K562 (cell line): ENCODE measurements around the gene CLDN7. TPM values are rescaled to one million over a fixed set of nuclear protein-coding genes. Genes with fewer than 3 reads are reported as not detected.
A peak's percentile ranks its signal among the peaks of the same experiment; 100 is the strongest.

ENCODE experiments used
- CBFA2T2 ChIP-seq: fragments of 450-650 bp; conservative IDR thresholded peaks from 2 replicates; pipeline ENCODE4 v1.6.1; 2017; ENCODE audit warnings: mild to moderate bottlenecking
- CREBBP ChIP-seq: IDR thresholded peaks from one replicate; pipeline ENCODE4 v1.6.1; 2012; ENCODE audit warnings: low read depth, mild to moderate bottlenecking, control low read depth, inconsistent platforms, low read length
- CXXC5 ChIP-seq: fragments of 250-450 bp; sonication (Bioruptor Pico); IDR thresholded peaks from 2 replicates; pipeline ENCODE4 v1.8.0; 2022; ENCODE audit warnings: inconsistent platforms, mild to moderate bottlenecking, moderate library complexity
- GABPA ChIP-seq: fragments of 200-800 bp; sonication (Bioruptor generic); conservative IDR thresholded peaks from 2 replicates; pipeline ENCODE4 v1.6.1; 2016; ENCODE audit warnings: low read depth, missing genetic modification characterization, missing compliant biosample characterization
- GTF2E2 ChIP-seq: fragments of 200-800 bp; sonication (Bioruptor generic); IDR thresholded peaks from 2 replicates; pipeline ENCODE4 v1.6.1; 2016; ENCODE audit warnings: missing genetic modification characterization, missing compliant biosample characterization
- JUND ChIP-seq, 2 experiments: IDR thresholded peaks; 2 replicates in 1 of 2; 3 replicates in 1 of 2; pipeline ENCODE4 v1.6.1; 2011; ENCODE audit warnings: borderline replicate concordance in 2 of 2, low read depth in 2 of 2, low read length in 2 of 2, improper control_type of control experiment in 1 of 2, missing biosample characterization in 1 of 2, missing genetic modification characterization in 1 of 2, missing genetic modification reagents in 1 of 2
- MXI1 ChIP-seq: IDR thresholded peaks from 2 replicates; pipeline ENCODE4 v1.6.1; 2011; ENCODE audit warnings: low read depth, mild to moderate bottlenecking, improper control_type of control experiment, low read length
- PML ChIP-seq: IDR thresholded peaks from 2 replicates; pipeline ENCODE4 v1.6.1; 2012; ENCODE audit warnings: low read length, inconsistent platforms
- RBM34 ChIP-seq: fragments of 200-400 bp; formaldehyde crosslinking; IDR thresholded peaks from 2 replicates; pipeline ENCODE4 v1.6.1; 2018; ENCODE audit warnings: low read length, borderline replicate concordance; ENCODE audit not compliant: insufficient read depth
- RFX1 ChIP-seq: fragments of 450-650 bp; IDR thresholded peaks from 2 replicates; pipeline ENCODE4 v1.6.1; 2016; ENCODE audit warnings: mild to moderate bottlenecking, moderate library complexity
- TAL1 ChIP-seq: fragments of 450-650 bp; IDR thresholded peaks from 2 replicates; pipeline ENCODE4 v1.6.1; 2016; ENCODE audit warnings: mild to moderate bottlenecking
- TFAM ChIP-seq: fragments of 250-450 bp; sonication (Bioruptor Pico); conservative IDR thresholded peaks from 2 replicates; pipeline ENCODE4 v1.5.0; 2021; ENCODE audit warnings: mild to moderate bottlenecking, moderate library complexity
- ZFP1 ChIP-seq: fragments of 450-650 bp; formaldehyde crosslinking; IDR thresholded peaks from 2 replicates; pipeline ENCODE4 v1.4.0; 2020; ENCODE audit warnings: mild to moderate bottlenecking, mixed read lengths
- ZNF165 ChIP-seq: fragments of 250-450 bp; sonication (Bioruptor Pico); IDR thresholded peaks from 2 replicates; pipeline ENCODE4 v1.4.0; 2020; ENCODE audit warnings: borderline replicate concordance
- ZNF347 ChIP-seq: fragments of 450-650 bp; formaldehyde crosslinking; IDR thresholded peaks from 2 replicates; pipeline ENCODE4 v1.4.0; 2020; ENCODE audit warnings: low read depth, mild to moderate bottlenecking, moderate library complexity
- ZNF717 ChIP-seq: fragments of 250-450 bp; sonication (Bioruptor Pico); IDR thresholded peaks from 2 replicates; pipeline ENCODE4 v1.5.0; 2021
- ZNF766 ChIP-seq: fragments of 200-800 bp; sonication (Bioruptor generic); conservative IDR thresholded peaks from 2 replicates; pipeline ENCODE4 v1.6.1; 2016; ENCODE audit warnings: missing genetic modification characterization, missing compliant biosample characterization
- ZNF778 ChIP-seq: fragments of 450-650 bp; formaldehyde crosslinking; IDR thresholded peaks from 2 replicates; pipeline ENCODE4 v1.4.0; 2020; ENCODE audit warnings: mild to moderate bottlenecking, moderate library complexity
- polyA plus RNA-seq, 8 experiments: library from polyadenylated mRNA; depleted of rRNA in 4 of 8; stranded (reverse) in 5 of 8; unstranded in 3 of 8; fragments of >200 nt; fragmentation: Nextera tagmentation in 2 of 8; fragmentation: Illumina TruSeq in 1 of 8; extraction: Ambion mirVana in 2 of 8; extraction: Trizol in 1 of 8; gene quantifications; 2 replicates each; pipeline versions ENCODE4 v1.2.1 to v1.2.3, GENCODE V29; 2011 to 2014; ENCODE audit warnings: inconsistent platforms in 1 of 8, missing spikeins in 1 of 8
- total RNA-seq, 7 experiments: library from RNA; depleted of rRNA in 6 of 7; stranded (reverse); fragments of >200 nt in 6 of 7; fragmentation: Illumina TruSeq in 2 of 7; extraction: Trizol in 2 of 7; gene quantifications; 2 replicates each; pipeline versions ENCODE4 v1.2.1 to v1.2.3, GENCODE V29; 2011 to 2021; ENCODE audit warnings: low replicate concordance in 1 of 7
- TF ChIP-seq, protein P1 (sequence below): fragments of 250-450 bp; sonication (Bioruptor Pico); IDR thresholded peaks from 2 replicates; pipeline ENCODE4 v1.4.0; 2020; ENCODE audit warnings: borderline replicate concordance
- TF ChIP-seq, protein P2 (sequence below): sonication (generic); formaldehyde crosslinking; IDR thresholded peaks from 2 replicates; pipeline ENCODE4 v1.8.1; 2022; ENCODE audit warnings: missing genetic modification reagents
- TF ChIP-seq, protein P3 (sequence below): sonication (generic); IDR thresholded peaks from 2 replicates; pipeline ENCODE4 v1.6.1; 2016
- TF ChIP-seq, protein P4 (sequence below): fragments of 250-450 bp; sonication (Bioruptor Pico); IDR thresholded peaks from 2 replicates; pipeline ENCODE4 v1.4.0; 2020; ENCODE audit warnings: mild to moderate bottlenecking, moderate library complexity, borderline replicate concordance

CLDN7 gene
- total and polyA plus RNA-seq, 9 of the 15 experiments (the other 6 are each of a cell fraction or from before 2014, with no cell fraction given): 2.2 to 14.5 (median 7.6) TPM

DNA sequence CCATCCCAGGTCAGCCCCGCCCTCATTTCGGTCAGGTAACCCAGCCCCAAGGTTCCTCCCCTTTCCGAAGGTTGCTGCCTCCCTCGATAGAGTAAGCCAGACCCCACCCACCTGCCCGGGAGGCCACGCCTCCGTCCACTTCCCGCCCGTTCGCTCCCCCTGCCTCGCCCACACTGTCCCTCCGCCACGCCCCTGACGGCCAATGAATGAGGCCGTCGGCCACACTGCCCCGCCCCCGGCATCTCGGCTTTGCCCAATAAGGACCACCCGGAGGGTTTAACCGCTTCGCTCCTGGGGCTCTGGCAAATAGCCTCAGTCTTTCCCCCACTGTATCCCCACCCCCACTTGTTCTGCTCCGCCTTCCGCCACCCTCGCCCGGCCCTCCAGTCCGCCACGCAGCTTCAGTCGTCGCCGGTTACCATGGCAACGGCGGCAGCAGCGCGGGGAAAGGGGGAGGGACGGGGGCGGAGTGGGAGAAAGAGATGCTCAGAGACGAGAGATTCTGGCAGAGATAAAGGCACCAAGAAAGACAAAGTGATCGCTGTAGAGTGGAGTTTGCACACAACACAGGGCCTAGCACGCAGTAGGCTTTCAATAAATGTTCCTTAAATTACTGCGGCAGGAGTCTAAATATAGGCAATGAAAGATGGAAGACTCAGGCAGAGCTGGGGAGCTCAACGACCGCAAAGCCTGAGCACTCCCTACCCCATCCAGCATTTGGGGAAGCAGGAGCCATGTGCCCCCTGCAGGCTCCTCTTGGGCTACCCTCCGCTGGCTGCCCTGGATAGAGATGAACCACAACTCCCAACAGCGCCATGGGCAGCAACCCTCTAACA is 47.8 kb downstream of the CLDN7 start (continued):
- TF ChIP-seq, protein P1, sequence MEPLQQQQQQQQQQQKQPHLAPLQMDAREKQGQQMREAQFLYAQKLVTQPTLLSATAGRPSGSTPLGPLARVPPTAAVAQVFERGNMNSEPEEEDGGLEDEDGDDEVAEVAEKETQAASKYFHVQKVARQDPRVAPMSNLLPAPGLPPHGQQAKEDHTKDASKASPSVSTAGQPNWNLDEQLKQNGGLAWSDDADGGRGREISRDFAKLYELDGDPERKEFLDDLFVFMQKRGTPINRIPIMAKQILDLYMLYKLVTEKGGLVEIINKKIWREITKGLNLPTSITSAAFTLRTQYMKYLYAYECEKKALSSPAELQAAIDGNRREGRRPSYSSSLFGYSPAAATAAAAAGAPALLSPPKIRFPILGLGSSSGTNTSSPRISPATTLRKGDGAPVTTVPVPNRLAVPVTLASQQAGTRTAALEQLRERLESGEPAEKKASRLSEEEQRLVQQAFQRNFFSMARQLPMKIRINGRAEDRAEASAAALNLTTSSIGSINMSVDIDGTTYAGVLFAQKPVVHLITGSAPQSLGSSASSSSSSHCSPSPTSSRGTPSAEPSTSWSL: no peak
- TF ChIP-seq RBM34 (no peak), TFAM (CRISPR knock-in tag) (no peak), MXI1 (no peak), TAL1 (no peak), ZNF766 (peak; percentile 65; the same call in 1 of the 2 replicates), PML (no peak), JUND (IDR thresholded peaks at IDR 0.05; ENCODE audit: borderline replicate concordance, low read depth, low read length) (no peak), JUND (tag; IDR thresholded peaks at IDR 0.05; ENCODE audit: borderline replicate concordance, low read depth, low read length) (no peak), ZNF717 (CRISPR knock-in tag) (no peak), CBFA2T2 (no peak), ZNF347 (CRISPR knock-in tag) (no peak), GTF2E2 (tag) (no peak), GABPA (tag) (no peak; the same call in 1 of the 2 replicates), ZNF165 (CRISPR knock-in tag) (no peak), ZNF778 (no peak), CREBBP (no peak), ZFP1 (CRISPR knock-in tag) (no peak), CXXC5 (CRISPR knock-in tag) (peak; percentile 33; the same call in 1 of the 2 replicates), RFX1 (peak; percentile 100)
- TF ChIP-seq, protein P2, sequence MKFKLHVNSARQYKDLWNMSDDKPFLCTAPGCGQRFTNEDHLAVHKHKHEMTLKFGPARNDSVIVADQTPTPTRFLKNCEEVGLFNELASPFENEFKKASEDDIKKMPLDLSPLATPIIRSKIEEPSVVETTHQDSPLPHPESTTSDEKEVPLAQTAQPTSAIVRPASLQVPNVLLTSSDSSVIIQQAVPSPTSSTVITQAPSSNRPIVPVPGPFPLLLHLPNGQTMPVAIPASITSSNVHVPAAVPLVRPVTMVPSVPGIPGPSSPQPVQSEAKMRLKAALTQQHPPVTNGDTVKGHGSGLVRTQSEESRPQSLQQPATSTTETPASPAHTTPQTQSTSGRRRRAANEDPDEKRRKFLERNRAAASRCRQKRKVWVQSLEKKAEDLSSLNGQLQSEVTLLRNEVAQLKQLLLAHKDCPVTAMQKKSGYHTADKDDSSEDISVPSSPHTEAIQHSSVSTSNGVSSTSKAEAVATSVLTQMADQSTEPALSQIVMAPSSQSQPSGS (CRISPR knock-in tag): no peak
- TF ChIP-seq, protein P3, sequence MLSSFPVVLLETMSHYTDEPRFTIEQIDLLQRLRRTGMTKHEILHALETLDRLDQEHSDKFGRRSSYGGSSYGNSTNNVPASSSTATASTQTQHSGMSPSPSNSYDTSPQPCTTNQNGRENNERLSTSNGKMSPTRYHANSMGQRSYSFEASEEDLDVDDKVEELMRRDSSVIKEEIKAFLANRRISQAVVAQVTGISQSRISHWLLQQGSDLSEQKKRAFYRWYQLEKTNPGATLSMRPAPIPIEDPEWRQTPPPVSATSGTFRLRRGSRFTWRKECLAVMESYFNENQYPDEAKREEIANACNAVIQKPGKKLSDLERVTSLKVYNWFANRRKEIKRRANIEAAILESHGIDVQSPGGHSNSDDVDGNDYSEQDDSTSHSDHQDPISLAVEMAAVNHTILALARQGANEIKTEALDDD: no peak
- TF ChIP-seq, protein P4, sequence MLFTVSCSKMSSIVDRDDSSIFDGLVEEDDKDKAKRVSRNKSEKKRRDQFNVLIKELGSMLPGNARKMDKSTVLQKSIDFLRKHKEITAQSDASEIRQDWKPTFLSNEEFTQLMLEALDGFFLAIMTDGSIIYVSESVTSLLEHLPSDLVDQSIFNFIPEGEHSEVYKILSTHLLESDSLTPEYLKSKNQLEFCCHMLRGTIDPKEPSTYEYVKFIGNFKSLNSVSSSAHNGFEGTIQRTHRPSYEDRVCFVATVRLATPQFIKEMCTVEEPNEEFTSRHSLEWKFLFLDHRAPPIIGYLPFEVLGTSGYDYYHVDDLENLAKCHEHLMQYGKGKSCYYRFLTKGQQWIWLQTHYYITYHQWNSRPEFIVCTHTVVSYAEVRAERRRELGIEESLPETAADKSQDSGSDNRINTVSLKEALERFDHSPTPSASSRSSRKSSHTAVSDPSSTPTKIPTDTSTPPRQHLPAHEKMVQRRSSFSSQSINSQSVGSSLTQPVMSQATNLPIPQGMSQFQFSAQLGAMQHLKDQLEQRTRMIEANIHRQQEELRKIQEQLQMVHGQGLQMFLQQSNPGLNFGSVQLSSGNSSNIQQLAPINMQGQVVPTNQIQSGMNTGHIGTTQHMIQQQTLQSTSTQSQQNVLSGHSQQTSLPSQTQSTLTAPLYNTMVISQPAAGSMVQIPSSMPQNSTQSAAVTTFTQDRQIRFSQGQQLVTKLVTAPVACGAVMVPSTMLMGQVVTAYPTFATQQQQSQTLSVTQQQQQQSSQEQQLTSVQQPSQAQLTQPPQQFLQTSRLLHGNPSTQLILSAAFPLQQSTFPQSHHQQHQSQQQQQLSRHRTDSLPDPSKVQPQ (CRISPR knock-in tag): no peak
